HG03378 (cell line): Measurements from ENCODE around the gene OR7A5.
"Not testable (repeated sequence)": the region's sequence is repeated elsewhere in the genome, so short reads cannot be mapped to it uniquely, and the experiment has no call there.

ENCODE experiments used
- ATAC-seq: cut with Tn5 transposase; IDR thresholded peaks from one replicate; pipeline ENCODE4 v1.9.1; 2021; ENCODE audit warnings: mild to moderate bottlenecking, moderate library complexity; ENCODE audit not compliant: unreplicated experiment

Gene OR7A5

DNA sequence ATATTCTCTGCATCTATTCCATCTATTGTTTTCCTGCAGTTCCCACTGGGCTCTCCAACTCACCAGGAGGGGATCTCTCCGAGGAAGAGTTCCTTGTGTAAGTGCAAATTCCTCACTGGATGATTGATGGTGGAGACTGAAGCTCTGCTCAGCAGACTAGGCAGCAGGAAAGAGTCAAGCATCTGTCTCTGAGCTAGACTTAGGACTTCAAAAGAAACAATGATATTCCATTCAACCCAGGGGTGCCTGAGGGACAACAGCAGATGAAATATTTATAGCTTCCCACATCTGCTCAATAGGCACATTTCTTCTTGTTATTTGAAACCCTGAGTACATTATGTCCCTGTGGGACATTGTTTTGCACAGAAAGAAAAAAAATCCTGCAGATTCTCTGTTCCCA is at the start of gene OR7A5, which contains the start of gene OR7C1:
OR7A5 (minus strand) TSS at position 175 of the 400 bp plus-strand sequence. CDS start 6,944 bp downstream, outside the sequence.
OR7C1 (minus strand) TSS at position 175 of the 400 bp plus-strand sequence. CDS start 35,049 bp downstream, outside the sequence.
- ATAC-seq = no peak

DNA sequence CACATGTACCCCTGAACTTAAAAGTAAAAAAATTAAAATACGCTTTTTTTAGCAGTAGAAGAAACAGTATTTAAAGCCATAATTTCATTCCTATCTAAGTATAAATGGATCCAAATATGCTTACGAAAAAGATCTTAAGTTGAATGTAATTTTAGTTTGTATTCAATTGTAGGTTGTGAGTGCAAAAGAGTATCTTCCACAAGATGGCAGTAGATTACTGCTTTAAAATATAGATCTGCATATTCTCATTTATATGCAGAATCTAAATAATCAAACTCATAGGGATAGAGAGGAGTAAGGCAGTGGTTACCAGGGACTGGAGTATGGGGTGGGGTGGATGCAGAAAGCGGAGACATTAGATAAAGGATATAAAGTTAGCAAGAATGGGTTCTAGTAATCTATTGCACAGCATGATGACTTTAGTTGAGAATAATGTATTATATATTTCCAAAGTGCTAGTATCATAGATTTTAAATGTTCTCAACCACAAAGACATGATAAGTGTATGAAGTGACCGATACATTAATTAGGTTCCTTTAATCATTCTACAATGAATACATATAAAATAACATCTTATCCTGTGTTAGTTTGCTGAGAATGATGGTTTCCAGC is 36.7 kb upstream of the OR7A5 start:
- no peak for ATAC-seq

DNA sequence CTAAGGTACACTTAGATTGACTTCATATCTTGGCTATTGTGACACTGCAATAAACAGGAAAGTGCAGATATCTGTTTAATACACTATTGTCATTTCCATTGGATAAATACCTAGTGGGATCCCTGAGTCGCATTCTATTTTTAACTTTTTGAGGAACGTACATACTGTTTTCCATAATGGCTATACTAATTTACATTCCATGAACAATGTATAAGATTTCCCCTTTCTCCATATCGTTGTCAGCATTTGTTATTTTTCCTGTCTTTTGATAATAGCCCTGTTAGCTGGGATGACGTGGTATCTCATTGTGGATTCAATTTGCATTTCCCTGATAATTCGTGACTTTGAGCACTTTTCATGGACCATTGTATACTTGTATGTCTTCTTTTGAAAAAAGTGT is 33.5 kb upstream of the OR7A5 start:
- ATAC-seq = no peak

DNA sequence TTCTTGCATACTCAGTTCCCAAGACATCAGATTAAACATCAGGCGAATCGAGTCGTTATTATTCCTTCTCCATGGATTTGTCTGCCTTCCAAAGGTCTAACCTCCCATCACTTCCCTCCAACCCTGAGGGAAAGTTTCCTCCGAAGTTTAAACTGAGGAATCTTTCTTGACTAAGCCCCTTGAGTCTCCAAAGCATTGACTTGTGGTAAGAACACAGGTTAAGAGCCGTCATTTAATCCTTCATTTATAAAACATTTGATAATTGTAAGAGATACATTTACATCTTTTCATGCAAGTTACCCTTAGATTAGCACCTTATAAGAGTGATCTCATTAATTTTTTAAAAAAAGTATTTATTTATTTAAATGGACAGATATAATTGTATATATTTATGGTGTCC is 13.8 kb upstream of the OR7A5 start, which contains the start of gene OR7A10:
OR7A10 (minus strand) TSS at position 101 of the 400 bp plus-strand sequence. CDS start 7,045 bp downstream, outside the sequence.
- no peak for ATAC-seq

DNA sequence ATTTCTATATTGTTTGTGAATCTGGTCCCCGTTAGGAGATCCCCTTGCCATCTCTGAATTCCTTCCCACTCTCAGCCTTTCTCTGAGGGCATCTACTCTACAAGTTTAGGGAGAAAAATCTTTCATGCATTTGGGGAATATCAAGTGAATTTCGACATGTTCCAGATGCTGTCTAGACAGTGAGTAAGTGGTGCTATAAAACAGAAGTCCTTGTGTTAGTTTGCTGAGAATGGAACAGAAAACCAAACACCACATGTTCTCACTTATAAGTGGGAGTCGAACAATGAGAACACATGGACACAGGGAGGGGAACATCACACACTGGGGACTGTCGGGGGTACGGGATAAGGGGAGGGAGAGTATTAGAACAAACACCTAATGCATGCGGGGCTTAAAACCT is 8.6 kb upstream of the OR7A5 start:
- ATAC-seq = no peak

DNA sequence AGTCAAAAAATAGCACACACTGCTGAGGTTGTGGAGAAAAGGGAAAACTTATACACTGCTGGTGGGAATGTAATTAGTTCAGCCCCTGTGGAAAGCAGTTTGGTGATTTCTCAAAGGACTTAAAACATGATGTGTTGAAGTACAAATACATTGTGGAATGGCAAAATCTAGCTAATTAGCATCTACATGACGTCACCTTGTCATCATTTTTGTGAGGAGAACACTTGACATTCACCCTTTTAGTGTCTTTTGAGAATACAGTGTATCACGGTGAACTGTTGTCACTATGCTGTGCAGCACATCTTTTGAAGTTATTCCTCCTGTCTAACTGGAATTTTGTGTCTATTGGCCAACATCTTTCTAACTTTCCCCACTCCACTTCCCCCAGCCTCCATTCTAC is 8.2 kb upstream of the OR7A5 start:
- ATAC-seq = no peak

DNA sequence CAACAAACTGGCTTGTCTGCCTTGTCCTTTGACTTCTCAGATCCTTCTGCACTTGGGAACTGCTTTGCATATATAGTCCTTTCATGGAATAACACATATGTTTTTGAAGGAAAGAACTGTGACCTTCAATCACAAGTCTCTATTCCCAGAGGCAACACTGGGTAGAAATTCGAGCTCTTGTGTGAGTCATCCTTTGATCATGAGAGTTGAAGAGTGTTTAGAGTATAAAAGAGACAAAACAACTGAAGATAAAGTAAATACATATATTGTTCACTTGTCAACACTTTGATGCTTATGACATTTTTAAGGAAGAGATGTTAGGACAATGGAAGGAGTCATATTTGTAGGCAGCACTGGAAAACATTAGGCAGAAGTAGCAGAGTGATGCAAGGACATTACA is 5.2 kb upstream of the OR7A5 start:
- no peak for ATAC-seq

DNA sequence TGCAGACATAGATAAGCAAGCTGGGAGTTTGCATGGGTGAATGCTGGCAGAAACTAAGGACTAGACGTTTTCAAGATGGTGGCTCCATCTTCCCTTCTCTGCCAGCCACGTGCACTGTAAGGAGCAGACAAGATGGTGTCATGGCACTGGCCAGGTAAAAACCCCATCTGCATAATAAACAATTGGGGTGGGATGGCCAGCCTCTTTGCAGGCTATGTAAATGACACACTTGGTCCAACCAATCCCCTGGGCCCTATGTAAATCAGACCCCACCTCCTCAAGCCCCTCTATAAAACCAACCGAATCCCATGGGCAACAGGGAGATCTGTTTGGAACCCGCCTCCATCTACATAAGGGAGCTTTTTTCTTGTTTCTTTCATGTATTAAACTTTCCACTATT is 2.4 kb upstream of the OR7A5 start:
- ATAC-seq = no peak

DNA sequence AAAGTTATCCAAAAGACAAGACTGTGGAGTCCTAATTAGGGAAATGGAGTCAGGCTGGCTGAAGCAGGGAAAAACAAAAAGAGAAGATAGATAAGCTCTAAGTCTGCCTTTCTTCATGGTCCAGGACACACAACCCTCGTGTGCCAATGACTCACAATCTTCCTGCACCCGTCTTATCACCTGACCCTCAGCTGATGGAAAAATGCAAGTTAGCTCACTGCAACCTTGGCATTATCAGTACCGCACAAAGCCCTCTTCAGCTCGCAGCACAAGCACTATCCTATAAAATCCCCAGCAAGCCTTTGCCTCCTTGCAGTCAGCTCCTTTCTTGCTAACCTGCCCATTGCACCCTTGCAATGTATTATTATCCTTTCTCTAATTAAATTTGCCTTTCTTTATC is 4.3 kb downstream of the OR7A5 start:
- ATAC-seq = no peak

DNA sequence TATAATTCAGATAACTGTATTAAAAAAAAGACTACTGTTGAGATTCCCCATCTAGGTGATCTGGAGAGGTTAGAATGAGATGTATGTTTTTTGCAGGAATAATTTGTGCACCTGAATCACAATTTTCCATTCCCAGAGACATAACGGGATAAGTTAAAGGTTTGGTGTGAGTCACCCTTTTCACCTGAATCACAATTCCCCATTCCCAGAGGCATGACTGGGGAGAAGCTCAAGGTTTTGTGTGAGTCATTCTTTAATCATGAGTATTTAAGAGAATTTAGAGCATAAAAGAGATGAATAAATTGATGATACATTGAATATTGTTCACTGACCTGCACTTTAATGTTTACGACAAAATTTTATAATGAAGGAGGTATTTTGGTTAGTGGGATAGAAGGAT is 9.0 kb downstream of the OR7A5 start:
- no peak for ATAC-seq

DNA sequence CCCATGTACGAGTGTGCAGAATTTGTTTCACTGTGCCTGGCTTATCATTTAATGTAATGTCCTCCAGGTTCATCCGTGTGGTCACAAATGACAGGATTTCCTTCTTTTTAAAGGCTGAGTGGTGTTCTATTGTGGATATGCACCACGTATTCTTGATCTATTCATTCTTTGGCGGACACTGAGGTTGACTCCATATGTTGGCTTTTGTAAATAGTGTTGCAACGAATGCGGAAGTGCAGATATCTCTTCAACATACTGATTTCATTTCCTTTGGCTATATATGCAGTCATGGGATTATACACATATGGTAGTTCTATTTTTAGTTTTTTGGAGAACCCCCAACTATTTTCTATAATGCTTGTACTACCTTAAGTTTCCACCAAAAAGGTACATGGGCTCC is 13.0 kb downstream of the OR7A5 start:
- ATAC-seq = no peak

DNA sequence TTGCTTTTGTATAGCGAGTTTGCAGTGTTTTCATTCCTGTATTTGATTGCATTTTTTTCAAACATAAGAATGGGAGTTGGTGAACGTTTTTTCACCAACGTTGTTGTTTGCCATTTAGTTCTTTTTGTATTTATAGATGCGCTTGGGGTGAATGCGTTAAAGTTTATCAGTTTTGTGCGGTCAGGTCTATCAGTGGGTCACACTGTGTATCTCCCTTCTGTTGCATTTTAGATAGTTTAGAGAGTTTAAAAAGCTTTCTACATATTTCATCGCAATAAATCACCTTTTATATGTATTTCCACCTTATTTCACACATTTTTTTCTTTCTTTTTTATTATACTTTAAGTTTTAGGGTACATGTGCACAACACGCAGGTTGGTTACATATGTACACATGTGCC is 16.4 kb downstream of the OR7A5 start:
- no peak for ATAC-seq

DNA sequence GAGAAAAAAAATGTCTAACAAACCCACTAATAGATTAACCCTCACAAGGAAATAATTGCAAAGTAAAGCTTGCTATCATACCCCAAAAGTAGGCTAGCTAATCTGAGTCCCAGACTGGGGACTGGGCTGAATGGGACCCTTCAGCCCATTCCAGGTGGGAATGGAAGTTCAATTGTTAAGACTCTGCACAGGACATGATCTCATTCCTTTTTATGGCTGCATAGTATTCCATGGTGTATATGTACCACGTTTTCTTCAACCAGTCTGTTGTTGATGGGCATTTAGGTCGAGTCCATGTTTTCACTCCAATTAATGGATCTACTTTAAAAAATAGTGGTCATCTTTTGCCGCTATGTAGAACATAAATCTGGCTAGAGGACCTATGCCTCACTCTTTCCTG is 17.9 kb downstream of the OR7A5 start:
- ATAC-seq = no peak

DNA sequence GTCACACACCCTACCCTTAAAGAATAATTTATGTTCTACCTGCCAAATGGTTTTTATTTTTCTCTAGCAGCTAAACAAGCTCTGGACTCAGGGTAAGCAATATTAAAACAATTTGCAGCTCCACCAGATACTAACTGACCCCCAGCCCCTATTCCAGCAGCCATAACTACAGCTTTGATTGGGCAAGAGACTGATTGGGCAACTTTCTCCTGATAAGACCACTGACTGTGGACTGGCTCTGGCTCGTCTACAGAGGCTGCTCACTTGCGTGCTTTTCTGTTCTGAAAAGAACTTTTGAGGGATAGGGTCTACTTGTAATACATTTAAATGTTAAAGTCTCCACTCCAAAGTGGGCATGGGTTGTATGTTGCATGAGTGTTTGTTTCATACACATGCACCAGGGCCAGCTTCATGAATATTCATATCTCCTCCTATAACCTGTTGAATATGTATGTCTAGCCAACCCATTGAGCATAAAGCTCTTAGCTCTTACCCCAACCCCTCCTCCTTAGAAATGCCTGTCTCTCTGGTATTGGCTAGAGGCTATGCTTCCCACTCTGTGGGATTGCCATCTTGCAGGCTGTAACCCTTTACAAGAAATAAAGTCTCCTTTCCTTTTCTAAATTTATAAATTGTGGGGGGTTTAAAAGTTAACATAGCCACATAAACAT is 19.9 kb downstream of the OR7A5 start:
- no peak for ATAC-seq

DNA sequence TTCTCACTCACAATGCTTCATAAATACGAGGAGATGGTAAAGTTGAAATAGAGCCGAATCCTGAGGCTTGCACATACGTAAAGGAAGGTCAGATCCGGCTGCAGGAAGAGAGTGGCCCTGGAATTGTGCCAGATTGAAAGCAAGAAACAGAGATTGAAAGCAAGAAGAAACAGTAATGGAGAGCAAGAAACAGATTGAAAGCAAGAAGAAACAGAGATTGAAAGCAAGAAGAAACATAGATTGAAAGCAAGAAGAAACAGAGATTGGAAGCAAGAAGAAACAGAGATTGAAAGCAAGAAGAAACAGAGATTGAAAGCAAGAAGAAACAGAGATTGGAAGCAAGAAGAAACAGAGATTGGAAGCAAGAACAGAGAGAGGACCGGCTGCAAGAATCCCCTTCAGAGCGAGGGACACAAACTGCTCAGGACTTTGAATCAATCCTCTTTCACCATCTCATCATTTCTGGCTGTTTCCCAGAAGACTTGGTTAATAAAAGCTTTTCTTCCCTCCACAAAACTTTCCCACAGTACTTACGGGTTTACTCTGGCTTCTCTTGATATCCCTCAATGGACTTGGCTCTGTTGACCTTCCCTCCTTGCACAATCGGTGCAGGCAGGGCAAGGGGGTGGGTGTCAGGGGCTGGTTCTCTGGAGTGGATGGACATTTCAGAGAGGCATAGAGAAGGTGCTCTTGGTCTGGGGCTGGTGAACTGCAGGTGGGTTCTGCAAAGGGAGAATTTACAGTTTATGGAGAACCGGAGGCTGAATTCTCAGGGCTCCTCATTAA is 25.5 kb downstream of the OR7A5 start:
- no peak for ATAC-seq

DNA sequence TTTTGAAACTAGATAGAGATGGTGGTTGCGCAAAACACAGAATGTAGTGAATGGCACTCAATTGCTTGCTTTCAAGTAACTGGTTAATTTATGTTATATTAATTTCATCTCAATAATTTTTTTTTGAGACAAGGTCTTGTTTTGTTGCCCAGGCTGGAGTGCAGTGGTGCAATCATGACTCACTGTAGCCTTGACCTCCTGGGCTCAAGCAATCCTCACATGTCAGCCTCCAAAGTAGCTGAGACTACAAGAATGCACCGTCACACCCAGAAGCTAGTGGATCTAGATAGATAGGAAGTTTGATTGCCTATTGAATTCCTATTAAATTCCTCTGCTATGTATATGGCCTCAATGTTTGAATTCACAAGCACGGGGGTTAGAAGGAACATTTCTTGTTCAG is 30.2 kb downstream of the OR7A5 start:
- no peak for ATAC-seq

DNA sequence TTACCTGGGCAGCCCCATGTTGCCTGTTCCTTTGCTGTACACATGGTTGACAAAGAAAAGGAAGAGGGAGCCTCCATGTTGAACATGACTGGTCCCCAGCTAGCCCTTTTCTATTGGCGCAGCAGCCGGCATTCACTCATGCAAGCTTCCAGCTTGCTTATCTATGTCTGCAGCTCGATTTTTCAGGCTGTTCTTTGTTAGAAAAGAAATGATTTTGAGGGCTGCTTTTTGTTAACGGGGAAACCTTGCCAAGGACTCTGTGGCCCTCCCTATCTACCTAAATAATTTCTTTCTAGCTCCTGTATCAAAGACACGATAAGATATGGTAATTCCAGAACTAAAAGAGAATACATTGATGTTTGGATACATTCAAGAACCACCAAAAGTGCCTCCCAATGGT is 36.2 kb downstream of the OR7A5 start:
- no peak for ATAC-seq

DNA sequence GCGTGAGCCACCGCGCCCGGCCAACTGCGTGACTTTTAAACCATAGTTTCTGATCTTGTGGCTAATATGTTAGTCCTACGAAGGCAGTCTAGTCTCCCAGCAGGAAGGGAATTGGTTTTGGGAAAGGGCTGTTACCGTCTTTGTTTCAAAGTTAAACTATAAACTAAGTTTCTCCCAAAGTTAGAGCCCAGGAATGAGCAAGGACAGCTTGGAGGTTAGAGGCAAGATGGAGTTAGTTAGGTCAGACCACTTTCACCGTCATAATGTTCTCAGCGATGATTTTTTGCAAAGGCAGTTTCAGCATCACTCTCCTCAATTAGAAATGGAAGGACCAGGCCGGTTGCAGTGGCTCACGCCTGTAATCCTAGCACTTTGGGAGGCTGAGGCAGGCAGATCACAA is 39.0 kb downstream of the OR7A5 start:
- no peak for ATAC-seq

DNA sequence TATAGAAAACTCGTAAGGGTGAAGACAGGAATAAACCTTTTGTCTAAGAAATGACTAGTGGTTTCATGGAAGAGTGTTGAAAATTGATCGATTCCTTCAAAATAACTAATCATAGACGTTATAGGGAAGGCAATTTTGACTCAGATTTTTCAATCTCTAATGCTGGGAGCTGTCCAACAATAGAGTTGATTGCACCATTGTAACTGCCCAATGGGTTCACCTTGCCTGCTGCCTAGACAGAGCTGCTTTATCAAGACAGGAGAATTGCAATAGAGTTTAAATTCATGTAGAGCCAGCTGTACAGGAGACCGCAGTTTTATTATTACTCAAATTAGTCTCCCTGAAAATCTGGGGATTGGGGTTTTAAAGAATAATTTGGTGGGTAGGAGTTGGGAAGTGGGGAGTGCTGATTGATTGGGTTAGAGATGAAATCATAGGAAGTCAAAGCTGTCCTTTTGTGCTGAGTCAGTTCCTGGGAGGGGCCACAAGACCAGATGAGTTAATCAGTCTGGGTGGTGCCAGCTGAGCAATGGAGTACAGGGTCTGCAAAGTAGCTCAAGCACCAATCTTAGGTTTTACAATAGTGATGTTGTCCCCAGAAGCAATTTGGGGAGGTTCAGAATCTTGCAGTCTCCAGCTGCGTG is 39.8 kb downstream of the OR7A5 start:
- ATAC-seq = no peak

DNA sequence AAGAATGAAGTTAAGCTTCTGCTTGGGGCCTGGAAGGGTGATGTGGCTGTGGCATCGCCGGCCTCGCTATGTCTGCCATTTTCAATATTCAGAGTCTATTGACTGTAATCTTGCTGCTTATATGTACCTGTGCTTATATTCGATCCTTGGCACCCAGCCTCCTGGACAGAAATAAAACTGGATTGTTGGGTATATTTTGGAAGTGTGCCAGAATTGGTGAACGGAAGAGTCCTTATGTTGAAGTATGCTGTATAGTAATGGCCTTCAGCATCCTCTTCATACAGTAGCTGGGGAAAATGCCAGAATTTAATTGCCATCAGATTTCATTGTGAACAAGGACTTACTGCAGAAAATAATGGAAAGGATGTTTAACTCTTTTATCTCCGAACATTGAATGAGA is 42.7 kb downstream of the OR7A5 start:
- not testable (repeated sequence) for ATAC-seq

DNA sequence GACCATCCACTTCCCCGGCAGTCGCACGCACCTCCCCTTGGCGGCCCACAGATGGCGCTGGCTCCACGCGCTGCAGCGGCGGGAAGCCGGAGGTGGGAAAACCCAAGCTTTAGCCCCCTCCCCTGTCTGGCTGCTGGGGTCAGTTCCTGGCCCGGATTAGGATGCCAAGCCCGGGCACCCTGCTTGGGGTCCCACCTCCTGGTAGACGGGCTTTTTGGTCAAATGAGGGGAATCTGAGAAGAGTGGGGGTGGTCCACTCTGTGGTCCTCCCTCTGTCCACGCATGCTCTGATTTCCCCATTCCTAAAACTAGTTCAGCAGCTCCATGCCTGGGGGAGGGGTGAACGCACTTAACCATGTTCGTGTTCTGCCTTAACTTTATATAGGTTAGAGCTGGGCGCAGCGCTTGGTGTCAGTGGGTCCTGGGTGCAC is 48.5 kb downstream of the OR7A5 start:
- no peak for ATAC-seq
